RWPE2 (cell line): ENCODE measurements around the gene GREM1.

Experiments used
- ATAC-seq: fragments of 200-7000 bp; cut with Tn5 transposase; 3 replicates; pipeline ENCODE4 v1.9.1; 2021; ENCODE audit warnings: low read depth
- DNase-seq: peaks from one replicate; pipeline ENCODE4 v3.0.0-alpha.2; 2020; ENCODE audit warnings: low spot score
- H3K27ac ChIP-seq: fragments of 450-650 bp; 2 replicates; pipeline ENCODE4 v1.5.1; 2017; ENCODE audit warnings: mild to moderate bottlenecking; ENCODE audit not compliant: poor library complexity, severe bottlenecking
- H3K27me3 ChIP-seq: fragments of 250-450 bp; sonication (Bioruptor Pico); 2 replicates; pipeline ENCODE4 v1.5.1; 2021; ENCODE audit warnings: mild to moderate bottlenecking, moderate library complexity; ENCODE audit not compliant: insufficient read depth, poor library complexity, severe bottlenecking
- H3K36me3 ChIP-seq: fragments of 250-450 bp; sonication (Bioruptor Pico); 2 replicates; pipeline ENCODE4 v1.5.1; 2020; ENCODE audit warnings: low read depth, mild to moderate bottlenecking, moderate library complexity
- H3K4me1 ChIP-seq: fragments of 250-450 bp; sonication (Bioruptor Pico); 2 replicates; pipeline ENCODE4 v1.5.1; 2021; ENCODE audit warnings: mild to moderate bottlenecking, moderate library complexity; ENCODE audit not compliant: insufficient read depth, poor library complexity, severe bottlenecking
- H3K4me3 ChIP-seq: fragments of 250-450 bp; sonication (Bioruptor Pico); 2 replicates; pipeline ENCODE4 v1.5.1; 2021; ENCODE audit warnings: mild to moderate bottlenecking, moderate library complexity; ENCODE audit not compliant: severe bottlenecking
- H3K9me3 ChIP-seq: fragments of 250-450 bp; sonication (Bioruptor Pico); 2 replicates; pipeline ENCODE4 v1.5.1; 2021; ENCODE audit warnings: mild to moderate bottlenecking, moderate library complexity; ENCODE audit not compliant: severe bottlenecking
- CTCF ChIP-seq: fragments of 450-650 bp; IDR thresholded peaks from one replicate; pipeline ENCODE4 v1.5.1; 2017; ENCODE audit warnings: mild to moderate bottlenecking, moderate library complexity; ENCODE audit not compliant: poor library complexity, severe bottlenecking

Gene GREM1

GRCh38 chr15:32743411-32744140 is 25.8 kb downstream of the GREM1 start:
- TF ChIP-seq CTCF, result no peak
- H3K4me3 ChIP-seq, result no peak overlapping the region
- ATAC-seq, result peak; percentile 62; the same call in 2 of the 3 replicates
- no peak for DNase-seq
- no peaks in the 10 kb centered on the region for H3K36me3 ChIP-seq
- H3K4me1 ChIP-seq, result no peaks in the 10 kb centered on the region
- peaks cover 2% of the 10 kb centered on the region for H3K9me3 ChIP-seq
- no peaks in the 10 kb centered on the region for H3K27me3 ChIP-seq
- no peak overlapping the region for H3K27ac ChIP-seq

GRCh38 chr15:32746116-32746857 is 28.5 kb downstream of the GREM1 start:
- H3K27ac ChIP-seq, result no peak overlapping the region
- ATAC-seq (no peak), DNase-seq (no peak)
- H3K4me1 ChIP-seq, result no peaks in the 10 kb centered on the region
- H3K27me3 ChIP-seq, result no peaks in the 10 kb centered on the region
- no peaks in the 10 kb centered on the region for H3K36me3 ChIP-seq
- H3K4me3 ChIP-seq, result no peak overlapping the region
- TF ChIP-seq CTCF, result no peak
- H3K9me3 ChIP-seq, result peaks cover 2% of the 10 kb centered on the region

GRCh38 chr15:32747921-32748342 is 30.1 kb downstream of the GREM1 start:
- no peak for DNase-seq
- H3K4me3 ChIP-seq, result no peak overlapping the region
- H3K4me1 ChIP-seq, result no peaks in the 10 kb centered on the region
- H3K27me3 ChIP-seq, result no peaks in the 10 kb centered on the region
- no peak overlapping the region for H3K27ac ChIP-seq
- ATAC-seq, result no peak
- TF ChIP-seq CTCF, result no peak
- H3K36me3 ChIP-seq, result no peaks in the 10 kb centered on the region
- H3K9me3 ChIP-seq, result no peaks in the 10 kb centered on the region

- ATAC-seq, result no peak
- no peak for TF ChIP-seq CTCF
- Histone ChIP-seq H3K9me3 (no peaks in the 10 kb centered on the region), H3K4me1 (no peaks in the 10 kb centered on the region), H3K4me3 (no peak overlapping the region), H3K27ac (no peak overlapping the region), H3K36me3 (no peaks in the 10 kb centered on the region), H3K27me3 (no peaks in the 10 kb centered on the region)
- DNase-seq, result no peak
Observed at GRCh38 chr15:32750979-32751378, 33.2 kb downstream of the GREM1 start.

- no peak overlapping the region for H3K27ac ChIP-seq
- TF ChIP-seq CTCF, result no peak
- H3K27me3 ChIP-seq, result no peaks in the 10 kb centered on the region
- DNase-seq (no peak), ATAC-seq (no peak)
- H3K9me3 ChIP-seq, result no peaks in the 10 kb centered on the region
- H3K36me3 ChIP-seq, result no peaks in the 10 kb centered on the region
- H3K4me3 ChIP-seq, result no peak overlapping the region
- H3K4me1 ChIP-seq, result no peaks in the 10 kb centered on the region
Observed at GRCh38 chr15:32757426-32757825, 39.6 kb downstream of the GREM1 start.
